A549 treated with AZD9567 at 1 μM for 4 hours (cell line): ENCODE measurements around the gene FAM25A. TPM values are rescaled to one million over a fixed set of nuclear protein-coding genes. Genes with fewer than 3 reads are reported as not detected.

Experiments
- total RNA-seq: library from RNA; stranded (reverse); fragments of 200-300 nt; extraction: Qiagen RNA extraction; gene quantifications from 5 replicates; pipeline ENCODE4 v1.2.3, GENCODE V29; 2022; ENCODE audit not compliant: insufficient read depth

The FAM25A gene
- 0.64 TPM in 1 of 5 replicates, not detected in the others for total RNA-seq

DNA sequence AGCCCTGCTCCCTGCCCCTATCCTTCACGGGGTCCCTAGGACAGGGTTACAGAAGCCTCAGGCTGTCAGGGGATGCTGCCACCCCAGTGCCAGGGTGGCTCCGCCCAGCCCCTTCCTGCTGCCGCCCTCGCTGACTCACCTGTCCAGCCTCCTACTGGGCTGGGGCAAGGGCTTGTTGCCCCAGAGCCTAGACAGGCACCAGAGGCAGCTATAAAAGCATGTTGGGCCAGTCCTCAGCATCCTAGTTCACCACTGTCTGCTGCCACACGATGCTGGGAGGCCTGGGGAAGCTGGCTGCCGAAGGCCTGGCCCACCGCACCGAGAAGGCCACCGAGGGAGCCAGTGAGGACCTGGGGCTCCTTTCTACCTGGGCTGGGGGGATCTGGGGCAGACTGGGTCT is at the start of gene FAM25A:
FAM25A (plus strand) TSS at position 239 of the 400 bp plus-strand sequence; CDS start at position 270, 31 bp downstream.

Other genes with a start within 250 kb of the FAM25A start
- gene MMRN2, start 62.7 kb upstream of the FAM25A start, total RNA-seq: 0.51 to 5.6 TPM (median 0.98 TPM) in 5 replicates
- gene SNCG, start 61.7 kb upstream of the FAM25A start, total RNA-seq: 5.1 to 10.7 TPM (median 9.4 TPM) in 5 replicates
- 0.09 TPM in 1 of 5 replicates, not detected in the others for gene ADIRF, start 51.8 kb upstream of the FAM25A start, total RNA-seq
- gene GLUD1, start 74.5 kb downstream of the FAM25A start, total RNA-seq: 84.2 to 99.1 TPM (median 97.4 TPM) in 5 replicates
- gene SHLD2, start 74.9 kb downstream of the FAM25A start, total RNA-seq: 22.4 to 24.6 TPM (median 24.4 TPM) in 5 replicates
- 0.09 to 0.22 TPM (median 0.13 TPM) in 4 of 5 replicates, not detected in the other for gene NUTM2A, start 205.2 kb downstream of the FAM25A start, total RNA-seq